Activated naive CD4-positive, alpha-beta T cell treated with Interleukin-2 at 50 U/mL for 16 hours (primary cell): ENCODE data around the gene CDC16.
A peak's percentile ranks its signal among the peaks of the same experiment; 100 is the strongest.
"Not testable (repeated sequence)": the region's sequence is repeated elsewhere in the genome, so short reads cannot be mapped to it uniquely, and the experiment has no call there.

ENCODE experiments used
- DNase-seq: peaks from one replicate; pipeline ENCODE4 v3.0.0-alpha.2; 2020

The CDC16 gene

GRCh38 chr13:114234645-114235421 lies at the start of gene CDC16:
Gene CDC16 (plus strand): TSS chr13:114234897. CDS start chr13:114235085, 188 bp downstream.
- peak; percentile 90 for DNase-seq

- no peak for DNase-seq
These were observed 49.3 kb upstream of the CDC16 start for GRCh38 chr13:114185182-114185971.

GRCh38 chr13:114194853-114195252 lies 39.8 kb upstream of the CDC16 start:
- DNase-seq, result peak; percentile 41

- DNase-seq, result no peak
These were observed 38.1 kb upstream of the CDC16 start for GRCh38 chr13:114196629-114197028.

DNA sequence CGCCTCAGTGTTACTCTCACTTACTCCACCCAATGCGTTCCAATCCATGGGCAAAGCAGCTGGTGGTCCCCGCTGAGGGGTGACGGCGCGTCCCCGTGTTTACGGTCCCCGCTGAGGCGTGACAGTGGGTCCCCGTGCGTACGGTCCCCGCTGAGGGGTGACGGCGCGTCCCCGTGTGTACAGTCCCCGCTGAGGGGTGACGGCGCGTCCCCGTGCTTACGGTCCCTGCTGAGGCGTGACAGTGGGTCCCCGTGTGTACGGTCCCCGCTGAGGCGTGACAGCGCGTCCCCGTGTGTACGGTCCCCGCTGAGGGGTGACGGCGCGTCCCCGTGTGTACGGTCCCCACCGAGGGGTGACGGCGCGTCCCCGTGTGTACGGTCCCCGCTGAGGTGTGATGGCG lies 36.1 kb upstream of the CDC16 start:
- no peak for DNase-seq

- DNase-seq, result not testable (repeated sequence)
These were observed 35.2 kb upstream of the CDC16 start for GRCh38 chr13:114199526-114199925.

GRCh38 chr13:114199954-114200353 lies 34.7 kb upstream of the CDC16 start:
- no peak for DNase-seq

- DNase-seq, result no peak
These were observed 34.2 kb upstream of the CDC16 start for GRCh38 chr13:114200399-114200911.

DNA sequence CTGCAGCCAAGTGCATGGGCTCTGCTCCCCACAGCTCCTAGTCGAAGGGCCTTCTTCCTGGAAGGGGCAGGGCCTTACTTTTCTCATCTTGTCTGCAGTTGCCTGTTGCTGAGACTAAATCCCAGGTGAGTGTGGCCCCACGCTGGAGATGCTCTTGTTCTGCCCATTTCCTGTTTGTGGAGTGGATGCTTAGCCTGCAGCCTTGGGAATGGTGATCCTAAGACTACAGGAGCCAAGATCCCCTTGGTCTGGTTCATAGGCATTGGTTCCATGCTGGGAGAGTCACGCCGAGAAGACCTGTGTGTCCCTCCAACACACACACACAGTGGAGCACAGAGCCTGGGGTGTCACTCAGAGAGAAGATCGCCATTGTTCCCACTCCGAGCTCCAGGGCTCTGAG lies 32.1 kb upstream of the CDC16 start:
- no peak for DNase-seq

- DNase-seq, result peak; percentile 23
These were observed 31.2 kb upstream of the CDC16 start for GRCh38 chr13:114203536-114203935.

GRCh38 chr13:114204894-114205293 lies 29.8 kb upstream of the CDC16 start:
- DNase-seq, result no peak

DNA sequence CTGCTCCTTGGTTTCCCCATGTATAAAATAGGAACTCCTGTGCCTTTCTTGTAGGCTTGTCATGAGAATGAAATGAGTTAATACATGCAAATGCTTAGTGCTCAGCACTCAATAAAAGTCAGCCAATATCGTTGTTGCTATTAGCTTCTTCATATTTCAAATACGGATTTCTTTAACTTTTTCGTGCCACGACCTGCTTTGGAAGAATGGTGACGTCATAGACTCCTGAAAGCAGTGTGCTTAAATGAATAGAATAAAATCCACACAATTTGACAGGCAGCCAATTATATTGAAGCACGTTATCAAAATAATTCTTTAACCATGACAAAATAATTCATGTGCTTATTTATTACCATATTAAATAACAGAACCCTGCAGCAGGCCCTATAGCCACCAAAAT lies 26.6 kb upstream of the CDC16 start:
- DNase-seq, result no peak

GRCh38 chr13:114211446-114212157 lies 23.1 kb upstream of the CDC16 start:
- no peak for DNase-seq

DNA sequence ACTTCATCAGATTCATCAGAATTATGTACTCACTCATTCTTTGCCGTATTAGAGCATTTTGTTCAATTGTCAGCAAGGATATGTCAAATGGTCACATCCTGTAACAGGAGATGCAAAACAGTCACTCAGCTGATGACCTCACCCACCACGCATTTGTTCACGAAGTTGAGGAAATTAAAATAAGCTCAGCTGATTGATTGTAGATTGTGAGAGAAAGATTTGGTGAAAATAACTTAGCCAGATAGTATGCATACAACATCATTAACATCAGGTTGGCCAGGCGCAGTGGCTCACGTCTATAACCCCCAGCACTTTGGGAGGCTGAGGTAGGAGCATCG lies 22.6 kb upstream of the CDC16 start:
- no peak for DNase-seq

DNA sequence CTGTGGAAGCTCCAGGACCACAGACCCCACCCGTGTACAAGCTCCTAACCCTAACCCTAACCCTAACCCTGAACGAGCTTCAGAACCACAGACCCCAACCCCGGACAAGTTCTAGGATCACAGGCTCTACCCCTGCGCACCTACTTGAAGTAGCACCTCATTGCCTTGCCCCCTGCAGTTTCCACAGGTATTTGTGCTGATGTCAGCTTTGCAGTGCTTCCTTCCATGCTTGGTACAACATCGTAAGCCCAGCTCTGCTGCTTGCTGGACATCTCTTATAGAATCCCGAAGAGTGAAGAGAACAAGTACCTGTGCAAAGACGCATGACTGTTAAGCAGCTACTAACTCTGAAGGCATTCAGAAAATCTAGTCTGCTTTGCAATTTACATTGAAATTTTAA lies 20.7 kb upstream of the CDC16 start:
- DNase-seq, result no peak

DNA sequence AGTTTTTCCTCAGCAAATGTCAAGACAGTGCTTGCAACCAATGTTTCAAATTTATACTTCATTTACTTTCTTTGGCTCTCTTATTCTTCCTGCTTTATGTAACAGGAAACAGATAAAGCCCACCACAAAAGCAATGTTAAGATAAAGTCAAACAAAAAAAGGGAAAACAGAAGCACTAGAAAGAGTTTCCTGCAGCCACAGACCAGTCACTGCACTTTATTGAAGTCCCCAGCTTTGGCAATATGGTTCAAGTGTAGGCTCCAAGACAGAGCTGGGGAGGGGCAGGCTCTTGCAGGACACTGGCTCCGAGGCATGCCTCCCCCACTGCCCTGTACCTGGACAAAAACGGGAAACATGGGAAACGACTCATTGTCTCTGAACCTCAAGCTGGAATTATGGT lies 15.3 kb upstream of the CDC16 start:
- no peak for DNase-seq

DNA sequence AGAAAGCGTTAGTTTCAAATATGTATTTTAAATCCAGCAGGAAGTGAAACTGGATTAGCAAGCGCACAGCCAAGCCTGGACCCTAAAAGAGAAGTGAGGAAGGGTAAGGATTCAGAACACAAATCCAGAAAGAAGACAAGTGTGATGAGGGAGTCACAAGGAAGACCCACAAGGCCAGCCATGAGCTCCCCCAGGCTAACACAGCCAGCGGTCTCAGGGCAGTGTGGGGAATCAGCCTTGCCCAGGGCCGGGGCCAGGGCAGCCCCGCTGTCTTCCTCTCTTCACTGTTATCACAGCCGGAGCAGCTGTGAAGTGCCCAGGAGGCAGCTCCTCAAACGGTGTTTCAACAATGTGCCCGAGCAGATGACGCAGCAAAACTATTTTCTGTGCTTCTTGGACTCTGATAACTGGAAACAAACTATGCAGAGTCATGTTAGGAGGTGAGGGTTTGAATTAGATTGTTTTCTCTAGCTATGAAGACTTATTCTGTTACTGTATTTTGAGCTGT lies 12.2 kb upstream of the CDC16 start:
- no peak for DNase-seq

DNA sequence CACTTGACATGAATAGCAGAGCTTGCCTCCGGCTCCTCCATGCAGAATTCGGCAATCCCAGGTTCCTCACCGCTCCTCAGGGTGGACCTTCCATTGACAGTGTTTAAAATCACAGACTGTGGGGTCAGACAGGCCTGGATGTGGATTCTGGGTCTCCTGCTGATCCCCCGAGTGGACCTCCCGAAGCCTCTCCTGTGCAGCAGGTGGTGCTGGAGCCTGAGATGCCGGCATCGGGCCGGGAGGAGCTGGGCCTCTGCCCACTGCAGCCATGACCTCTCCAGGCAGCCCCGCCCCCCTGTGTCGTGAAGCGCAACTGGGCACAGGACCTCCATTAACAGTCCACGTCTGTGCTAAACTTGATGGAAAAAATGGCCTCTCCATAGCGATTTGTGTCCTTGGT lies 10.5 kb upstream of the CDC16 start:
- no peak for DNase-seq

DNA sequence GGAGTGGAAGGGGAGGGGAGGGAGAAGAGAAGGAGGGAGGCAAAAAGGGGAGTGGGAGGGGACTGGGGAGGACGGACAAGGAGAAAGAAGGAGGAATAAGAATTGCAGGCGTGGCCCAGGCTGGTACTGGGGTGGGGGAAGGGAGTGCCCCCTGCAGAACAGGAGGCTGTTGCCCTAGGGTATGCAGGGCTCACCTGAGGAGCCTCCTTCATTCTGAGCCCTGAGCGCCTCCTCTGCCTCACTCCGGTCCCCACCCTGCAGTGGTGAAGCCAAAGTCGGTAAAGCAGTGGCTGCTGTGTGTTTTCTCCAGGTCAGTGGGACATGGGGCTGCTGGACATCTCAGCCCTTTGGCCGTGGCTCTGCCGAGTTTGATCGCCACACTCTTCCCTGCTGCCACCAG lies 9.1 kb upstream of the CDC16 start:
- DNase-seq, result no peak

DNA sequence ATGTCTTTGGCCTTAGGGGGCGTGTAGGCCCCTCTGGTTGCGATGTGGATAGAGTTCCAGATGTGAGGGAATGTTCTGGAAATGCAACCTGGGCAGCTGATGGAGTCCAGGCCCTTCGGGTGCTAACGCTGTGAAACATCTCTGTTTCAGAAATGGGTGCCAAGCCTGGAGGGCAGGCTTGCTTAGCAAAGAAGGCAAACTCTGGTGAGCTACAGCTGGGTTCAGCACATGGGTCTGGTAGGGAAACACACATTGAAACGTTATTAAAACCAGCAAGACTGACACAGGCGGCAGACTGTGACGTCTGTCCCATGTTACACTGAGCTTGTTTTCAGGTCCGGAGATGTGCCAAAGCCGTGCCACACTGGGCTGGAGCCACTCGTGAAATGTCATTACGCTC lies 8.6 kb upstream of the CDC16 start:
- no peak for DNase-seq

GRCh38 chr13:114226699-114227323 lies 7.9 kb upstream of the CDC16 start:
- DNase-seq, result peak; percentile 87

GRCh38 chr13:114227528-114227927 lies 7.2 kb upstream of the CDC16 start:
- no peak for DNase-seq

DNA sequence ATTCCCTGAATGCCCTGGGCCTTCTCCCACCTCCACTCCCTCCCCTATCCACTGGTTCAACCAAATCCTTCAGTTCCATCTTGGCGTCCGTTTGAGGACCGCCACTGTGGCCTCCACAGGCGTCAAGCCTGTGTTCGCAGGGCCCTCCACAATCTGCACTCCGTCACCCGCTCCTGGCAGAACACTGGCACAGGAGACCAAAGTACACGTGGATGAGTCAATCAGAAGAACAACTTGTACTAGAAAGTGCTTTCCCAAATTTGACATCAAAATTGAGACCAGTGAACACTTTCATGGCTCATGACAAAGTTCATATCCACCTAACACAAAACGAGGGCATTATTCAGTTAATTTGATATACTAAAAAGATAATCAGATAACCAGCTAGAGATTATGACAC lies 6.5 kb upstream of the CDC16 start:
- no peak for DNase-seq
